Adrenal gland (tissue), 5 donors: Measurements from ENCODE around the gene TEX2.

ENCODE experiments used
- CTCF ChIP-seq, 6 experiments: fragments of 450-650 bp in 4 of 6; fragments of 200-600 bp in 2 of 6; sonication (generic) in 1 of 6; IDR thresholded peaks; 1 replicate in 5 of 6; 2 replicates in 1 of 6; pipeline versions ENCODE4 v1.5.1 to v1.8.0; 2016 to 2021; ENCODE audit warnings: antibody characterized with exemption in 6 of 6, mild to moderate bottlenecking in 2 of 6, moderate library complexity in 1 of 6
- POLR2A ChIP-seq, 2 donors: fragments of 450-650 bp; IDR thresholded peaks; one replicate each; pipeline ENCODE4 v1.6.1; 2017; ENCODE audit warnings: antibody characterized with exemption in 2 of 2, mild to moderate bottlenecking in 2 of 2, moderate library complexity in 1 of 2
- donor health status: DM: no; HTN: no; CAD: no.

GRCh38 chr17:64309710-64310109 is 46.6 kb upstream of the TEX2 start:
- TF ChIP-seq CTCF (IDR thresholded peaks at IDR 0.05): no peak
- no peak for TF ChIP-seq POLR2A (IDR thresholded peaks at IDR 0.05)
